NCI-H1105 (cell line): ENCODE data around the gene ARHGAP33.
"Not testable (repeated sequence)": the region's sequence is repeated elsewhere in the genome, so short reads cannot be mapped to it uniquely, and the experiment has no call there.

Experiments used
- DNase-seq: peaks from one replicate; lab custom pipeline; 2025; lab: John Stamatoyannopoulos, UW

ARHGAP33 gene

DNA sequence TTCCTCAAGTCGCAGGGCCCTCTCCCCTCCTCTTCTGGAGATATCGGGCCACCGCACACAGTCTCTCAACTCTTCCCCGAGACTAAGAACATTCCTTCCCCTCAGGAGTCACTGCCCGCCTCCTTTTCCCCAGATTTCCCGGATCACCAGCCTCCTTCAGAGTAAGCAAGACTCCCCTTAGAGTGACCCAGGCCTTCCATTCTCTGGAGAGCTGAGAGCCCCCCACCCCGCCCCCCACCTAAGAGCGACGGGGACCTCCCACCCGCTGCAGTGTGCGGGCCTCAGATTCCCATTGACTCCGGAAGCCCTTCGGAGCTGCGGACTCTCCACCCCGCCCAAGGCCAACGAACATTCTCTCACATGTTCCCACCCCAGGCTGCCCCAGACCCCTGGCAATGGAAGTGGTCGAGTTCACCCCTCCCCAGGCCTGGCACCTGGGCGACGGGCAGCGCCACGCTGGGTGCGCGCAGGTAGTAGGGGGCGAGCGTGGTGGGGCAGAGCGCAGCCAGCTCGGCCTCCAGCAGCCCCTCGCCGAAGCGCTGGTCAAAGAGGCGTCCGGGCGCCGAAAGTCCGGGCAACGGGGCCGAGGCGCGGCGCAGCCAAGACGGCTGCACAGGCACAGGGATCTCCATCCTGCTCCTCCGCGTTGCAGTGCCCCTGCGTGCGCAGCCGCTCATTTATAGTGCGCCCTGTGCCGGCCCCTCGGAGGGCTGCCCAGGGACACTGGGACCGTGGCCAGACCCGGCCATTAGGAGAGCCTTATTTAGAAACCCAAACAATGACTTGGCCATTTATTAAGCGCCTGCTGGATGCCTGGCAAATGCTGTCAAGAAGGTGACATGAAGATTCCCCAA is 18.8 kb upstream of the ARHGAP33 start, which contains the start of gene HSPB6:
Gene HSPB6, minus strand, starts transcription at position 653 of the 854 bp plus-strand sequence. Its CDS starts 21 bp downstream, at position 632.
- DNase-seq = no peak

DNA sequence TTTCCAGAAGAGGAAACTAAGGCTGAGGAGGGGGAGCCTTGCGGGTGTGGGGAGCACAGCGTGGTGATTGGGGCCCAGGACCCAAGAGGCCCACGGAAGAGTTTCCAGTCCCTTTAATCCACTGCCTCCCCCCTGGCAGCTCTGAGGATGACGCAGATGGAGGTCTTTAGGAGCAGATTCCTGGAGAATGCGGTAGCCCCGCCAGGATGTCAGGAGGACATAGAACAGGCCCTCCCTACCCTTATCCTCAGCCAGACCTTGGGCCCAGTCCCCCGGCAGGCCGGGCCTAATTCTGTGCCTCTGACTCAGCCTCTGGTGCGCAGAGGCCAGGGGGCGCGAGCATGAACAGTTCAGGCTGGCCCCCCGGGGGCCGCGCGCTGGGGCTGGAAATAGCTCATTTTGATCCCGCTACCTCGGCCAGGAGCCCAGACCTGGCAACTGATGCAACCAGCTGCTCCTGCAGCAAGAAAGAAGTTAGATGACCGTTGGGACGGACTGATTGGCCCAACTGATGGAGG is 18.1 kb upstream of the ARHGAP33 start:
- no peak for DNase-seq

DNA sequence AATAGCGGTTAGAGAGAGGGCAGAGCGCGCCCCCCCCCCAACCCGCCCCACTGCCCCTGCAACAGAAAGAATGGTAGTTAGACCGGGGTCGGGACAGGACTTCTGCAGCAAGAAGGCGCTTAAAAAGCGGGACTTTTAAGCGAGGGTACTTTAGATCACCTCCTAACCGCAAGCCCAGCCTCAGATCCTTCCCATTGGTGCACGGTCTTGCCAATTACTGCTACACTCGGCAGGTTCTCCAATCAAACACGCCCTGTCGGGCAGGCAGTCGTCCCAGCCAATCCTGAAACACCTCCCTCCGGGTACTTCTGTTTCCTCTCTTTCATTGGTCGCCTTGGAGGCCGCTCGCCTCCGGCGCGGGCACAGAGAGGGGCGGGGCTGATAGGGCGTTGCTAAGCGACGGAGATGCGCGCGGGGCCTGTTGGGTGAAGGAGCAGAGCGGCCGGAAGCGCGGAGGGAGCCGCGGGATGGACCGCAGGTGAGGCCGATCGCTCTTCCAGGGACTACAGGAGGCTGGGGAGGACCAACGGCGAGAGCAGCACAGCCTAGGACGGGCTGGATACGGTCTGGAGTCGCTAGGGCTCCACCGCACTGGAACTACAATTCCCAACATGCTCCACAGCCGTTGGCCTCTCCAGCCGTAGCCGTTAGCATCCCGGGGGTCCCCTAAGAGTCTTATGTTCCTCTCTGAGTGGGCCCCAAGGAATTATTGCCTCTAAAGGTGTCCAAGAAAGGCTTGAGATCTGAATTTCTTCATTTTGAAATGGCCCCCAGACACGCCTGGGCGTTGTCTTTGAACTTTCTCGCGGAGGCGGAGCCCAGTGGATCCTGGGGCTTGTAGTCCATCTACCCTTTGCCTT is 17.4 kb upstream of the ARHGAP33 start, which contains the start of gene PROSER3:
Gene PROSER3, plus strand, starts transcription at position 428 of the 860 bp plus-strand sequence. Its CDS starts 40 bp downstream, at position 468.
- peak; percentile 98 for DNase-seq

DNA sequence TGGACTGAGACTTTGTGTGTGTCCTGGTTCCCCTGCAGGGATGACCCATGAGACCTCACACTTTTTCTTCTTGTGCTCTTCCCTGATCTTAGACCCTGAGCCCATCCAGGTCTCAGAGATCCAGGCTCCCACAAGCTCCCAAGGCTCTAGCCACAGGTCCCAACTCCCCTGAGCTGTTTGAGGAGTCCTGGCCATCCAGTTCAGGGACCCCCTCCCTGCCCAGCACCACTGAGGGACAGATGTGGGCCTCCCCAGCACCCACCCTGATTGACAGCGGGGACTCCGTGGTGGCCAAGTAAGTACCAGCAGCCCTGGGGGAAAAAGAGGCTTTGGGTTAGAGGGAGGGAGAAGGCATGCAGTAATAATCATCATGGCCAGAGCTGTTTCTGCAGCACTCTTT is 15.7 kb upstream of the ARHGAP33 start:
- no peak for DNase-seq

DNA sequence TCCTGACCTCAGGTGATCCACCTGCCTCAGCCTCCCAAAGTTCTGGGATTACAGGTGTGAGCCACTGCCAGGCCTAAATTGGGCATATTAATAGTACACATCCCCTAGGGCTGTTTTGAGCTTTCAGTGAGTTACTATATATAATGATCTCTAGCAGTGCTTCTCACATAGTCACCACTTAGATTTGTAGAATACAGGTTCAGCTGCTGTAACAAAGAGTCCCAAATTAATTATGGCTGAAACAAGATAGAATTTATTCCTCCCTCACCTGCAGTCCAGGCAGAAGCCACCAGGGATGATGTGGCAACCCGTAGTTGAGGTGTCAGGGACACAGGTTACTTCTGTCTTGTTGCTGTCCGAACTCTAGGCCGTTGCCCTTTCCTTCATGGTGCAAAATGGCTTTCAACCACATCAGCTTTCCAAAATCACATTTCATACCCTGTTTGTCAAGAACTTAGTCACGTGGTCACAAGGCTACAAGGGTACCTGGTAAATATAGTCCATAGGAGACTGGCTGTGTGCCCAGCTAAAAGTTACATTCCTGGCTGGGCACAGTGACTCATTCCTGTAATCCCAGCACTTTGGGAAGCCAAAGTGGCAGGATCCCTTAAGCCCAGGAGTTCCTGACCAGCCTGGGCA is 14.5 kb upstream of the ARHGAP33 start:
- DNase-seq = no peak

DNA sequence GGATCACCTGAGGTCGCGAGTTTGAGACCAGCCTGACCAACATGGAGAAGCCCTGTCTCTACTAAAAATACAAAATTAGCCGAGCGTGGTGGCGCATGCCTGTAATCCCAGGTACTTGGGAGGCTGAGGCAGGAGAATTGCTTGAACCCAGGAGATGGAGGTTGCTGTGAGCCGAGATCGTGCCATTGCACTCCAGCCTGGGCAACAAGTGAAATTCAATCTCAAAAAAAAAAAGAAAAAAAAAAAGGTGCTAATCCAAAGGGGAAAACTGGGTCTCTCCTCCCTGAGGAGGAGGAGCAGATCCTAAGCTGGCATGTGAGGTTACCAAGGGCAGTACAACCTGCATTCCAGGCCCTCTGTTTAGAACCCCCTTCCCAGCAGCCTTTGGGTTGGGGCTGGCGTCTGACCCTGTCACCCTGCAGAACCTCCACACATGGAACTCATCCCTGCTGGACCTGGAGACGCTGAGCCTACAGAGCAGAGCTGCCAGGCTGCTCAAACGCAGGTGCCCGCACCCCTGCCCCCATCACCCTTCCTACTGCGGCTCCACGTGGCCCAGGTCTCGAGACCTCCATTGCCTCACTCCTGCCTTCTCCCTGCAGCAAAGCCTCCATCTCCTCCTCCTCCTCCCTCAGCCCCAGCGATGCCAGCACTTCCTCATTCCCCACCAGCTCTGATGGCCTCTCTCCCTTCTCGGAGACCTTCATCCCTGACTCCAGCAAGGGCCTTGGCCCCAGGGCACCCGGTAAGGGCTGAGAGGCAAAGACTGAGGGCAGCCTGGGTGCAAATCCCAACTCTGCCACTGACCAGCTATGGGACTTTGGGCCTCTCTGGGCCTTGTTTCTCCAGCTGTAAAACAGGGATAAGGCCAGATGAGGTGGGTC is 10.7 kb upstream of the ARHGAP33 start:
- no peak for DNase-seq

DNA sequence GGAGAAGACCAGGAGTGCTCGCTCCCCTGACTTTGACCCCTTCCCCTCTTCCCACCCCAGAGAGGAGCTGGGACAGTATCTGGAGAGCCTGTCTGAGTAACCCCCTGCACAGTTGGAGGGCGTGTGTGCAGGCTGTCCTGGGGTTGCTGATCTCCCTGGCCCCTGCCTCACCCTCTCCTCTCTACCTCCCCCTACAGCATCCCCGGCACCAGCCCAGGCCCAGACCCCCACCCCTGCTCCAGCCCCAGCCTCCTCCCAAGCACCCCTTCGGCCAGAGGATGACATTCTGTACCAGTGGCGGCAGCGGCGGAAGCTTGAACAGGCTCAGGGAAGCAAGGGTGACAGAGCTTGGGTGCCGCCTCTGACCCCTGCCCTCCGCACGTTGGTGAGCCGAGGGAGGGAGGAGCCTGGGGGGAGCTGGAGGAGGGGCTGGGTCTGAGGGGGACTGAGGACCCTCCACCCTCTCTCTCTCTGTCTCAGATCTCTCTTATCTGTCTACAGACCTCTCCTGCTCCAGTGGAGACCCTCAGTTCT is 8.7 kb upstream of the ARHGAP33 start:
- DNase-seq = no peak

DNA sequence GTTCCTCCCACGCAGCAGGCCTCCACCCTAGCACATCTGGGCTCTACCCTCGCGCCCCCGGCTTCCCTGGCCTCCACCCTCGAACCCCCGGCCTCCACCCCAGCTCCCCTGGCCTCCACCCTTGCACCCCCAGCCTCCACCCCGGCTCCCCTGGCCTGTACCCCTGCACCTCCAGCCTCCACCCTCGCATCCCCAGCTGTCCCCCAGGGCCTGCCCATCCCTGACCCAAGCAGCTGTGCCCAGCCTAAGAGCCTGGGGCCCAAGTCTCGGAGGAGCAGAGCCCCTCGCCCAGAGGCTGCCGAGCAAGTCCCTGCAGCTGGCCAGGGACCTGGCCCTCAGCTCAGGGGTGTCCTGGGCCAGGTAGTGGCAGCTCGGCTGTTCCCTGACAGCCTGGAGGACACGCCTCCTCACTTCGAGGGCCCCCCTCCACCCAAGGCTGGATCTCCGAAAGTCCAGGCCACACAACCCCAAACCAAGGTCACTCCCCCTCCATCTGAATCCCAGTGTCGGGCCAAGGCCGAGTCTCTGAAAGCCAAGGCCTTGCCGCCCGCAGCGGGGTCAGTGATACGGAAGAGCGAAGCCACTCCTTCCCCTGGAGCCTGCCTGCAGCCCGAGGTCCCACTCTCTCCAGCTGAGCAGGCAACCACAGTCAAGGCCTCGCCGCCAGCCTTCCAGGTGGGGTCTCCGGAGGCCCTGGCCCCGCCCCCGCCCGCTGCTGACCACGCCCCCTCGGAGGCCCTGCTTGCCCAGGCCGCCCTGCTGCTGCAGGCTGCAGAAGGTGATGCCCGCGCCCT is 7.9 kb upstream of the ARHGAP33 start:
- DNase-seq = no peak

DNA sequence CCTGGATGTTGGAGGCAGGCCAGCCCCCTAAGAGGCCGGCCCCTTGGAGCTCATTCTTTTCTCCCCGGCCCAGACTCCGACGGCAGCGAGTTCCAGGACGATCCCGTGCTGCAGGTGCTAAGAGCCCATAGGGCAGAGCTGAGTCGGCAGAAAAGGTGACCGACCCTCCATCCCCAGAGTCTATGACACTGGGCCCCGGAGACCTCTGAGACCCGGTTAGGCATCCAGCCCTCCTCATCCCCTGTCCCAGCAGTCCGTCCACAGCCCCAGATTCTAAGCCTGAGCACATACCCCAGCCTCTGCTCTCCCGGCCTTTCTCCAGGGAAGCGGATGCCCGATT is 7.3 kb upstream of the ARHGAP33 start:
- DNase-seq = no peak

DNA sequence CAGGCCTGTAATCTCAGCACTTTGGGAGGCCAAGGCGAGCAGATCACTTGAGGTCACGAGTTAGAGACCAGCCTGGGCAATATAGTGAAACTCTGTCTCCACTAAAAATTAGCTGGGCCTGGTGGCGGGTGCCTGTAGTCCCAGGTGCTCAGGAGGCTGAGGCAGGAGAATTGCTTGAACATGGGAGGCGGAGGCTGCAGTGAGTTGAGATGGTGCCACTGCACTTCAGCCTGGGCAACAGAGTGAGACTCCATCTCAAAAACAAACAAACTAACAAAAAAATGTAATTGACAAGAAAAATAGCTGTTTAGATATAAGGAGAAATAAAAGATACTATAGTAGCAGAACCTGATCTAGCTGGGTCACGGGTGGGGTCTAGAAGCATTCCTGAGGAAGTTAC is 3.0 kb upstream of the ARHGAP33 start:
- not testable (repeated sequence) for DNase-seq

DNA sequence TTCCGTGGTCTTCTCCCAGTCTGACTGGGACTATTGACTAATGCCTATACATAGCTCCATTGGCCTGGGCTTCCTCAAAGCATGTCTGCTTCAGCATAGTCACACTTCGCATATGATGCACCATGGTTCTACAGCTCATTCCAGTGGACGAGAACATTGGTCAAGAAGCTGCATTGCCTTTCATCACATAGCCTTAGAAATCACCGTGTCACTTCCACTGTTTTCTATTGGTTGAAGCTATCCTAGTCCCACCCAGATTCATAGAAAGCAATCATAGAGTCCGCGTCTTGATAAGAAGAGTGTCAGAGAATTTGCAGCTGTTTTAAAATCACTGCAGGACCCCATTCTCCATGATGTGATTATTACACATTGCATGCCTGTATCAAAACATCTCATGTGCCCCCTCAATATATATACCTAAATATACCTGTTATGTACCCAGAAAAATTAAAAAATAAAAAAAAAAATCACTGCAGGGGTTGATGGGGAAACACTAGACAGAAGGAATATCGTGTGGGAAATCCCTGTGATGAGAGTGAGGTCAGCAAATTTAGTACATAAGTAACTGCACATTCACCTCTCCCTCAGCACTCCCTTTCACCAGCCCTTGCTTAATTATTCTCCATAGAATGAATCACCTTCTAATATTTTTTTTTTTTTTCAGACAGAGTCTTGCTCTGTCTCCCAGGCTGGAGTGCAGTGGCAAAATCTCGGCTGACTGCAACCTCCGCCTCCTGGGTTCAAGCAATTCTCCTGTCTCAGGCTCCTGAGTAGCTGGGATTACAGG is 2.2 kb upstream of the ARHGAP33 start:
- no peak for DNase-seq

DNA sequence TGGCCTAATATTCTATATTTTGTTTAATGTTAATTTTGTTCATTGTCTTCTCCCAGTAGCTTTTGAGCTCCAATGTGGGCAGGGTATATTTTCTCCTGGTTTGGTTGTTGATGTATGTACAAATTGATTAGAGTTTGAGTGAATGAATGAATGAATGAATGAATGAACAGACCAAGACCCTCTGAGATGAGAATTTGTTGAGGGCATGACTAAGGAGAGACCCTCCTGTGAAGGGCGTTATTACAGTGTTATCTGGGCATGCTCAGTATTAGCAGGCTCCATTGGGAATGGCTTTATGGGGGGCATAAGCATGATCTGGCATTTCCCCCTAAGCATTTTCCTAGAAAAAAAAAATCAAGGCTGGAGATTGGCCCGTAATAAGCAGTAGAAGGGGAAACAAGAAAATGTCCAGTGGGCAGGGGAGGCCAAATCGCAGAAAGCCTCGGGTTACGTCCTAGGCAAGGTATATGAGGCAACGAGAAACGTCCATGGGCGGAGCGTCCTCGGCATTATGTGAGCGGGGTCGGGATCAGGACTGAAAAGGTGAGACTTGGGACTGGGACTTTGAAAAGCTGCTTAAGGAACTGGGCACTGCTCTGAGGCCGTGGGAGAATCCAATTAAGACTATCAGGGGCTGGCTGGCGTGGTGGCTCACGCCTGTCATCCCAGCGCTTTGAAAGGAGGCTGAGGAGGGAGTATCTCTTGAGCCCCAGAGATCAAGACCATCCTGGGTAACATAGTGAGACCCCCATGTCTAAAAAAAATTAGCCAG is 904 bp upstream of the ARHGAP33 start:
- DNase-seq = no peak

DNA sequence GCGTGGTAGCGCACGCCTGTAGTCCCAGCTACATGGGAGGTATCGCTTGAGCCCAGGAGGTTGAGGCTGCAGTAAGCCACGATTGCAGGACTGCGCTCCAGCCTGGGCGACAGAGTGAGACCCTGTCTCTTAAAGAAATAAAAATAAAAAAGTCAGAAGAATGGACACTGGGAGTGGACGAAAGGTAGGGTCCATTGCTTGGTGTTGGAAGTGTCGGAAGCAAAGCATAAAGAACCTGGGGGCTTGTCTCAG is 392 bp upstream of the ARHGAP33 start:
- no peak for DNase-seq

DNA sequence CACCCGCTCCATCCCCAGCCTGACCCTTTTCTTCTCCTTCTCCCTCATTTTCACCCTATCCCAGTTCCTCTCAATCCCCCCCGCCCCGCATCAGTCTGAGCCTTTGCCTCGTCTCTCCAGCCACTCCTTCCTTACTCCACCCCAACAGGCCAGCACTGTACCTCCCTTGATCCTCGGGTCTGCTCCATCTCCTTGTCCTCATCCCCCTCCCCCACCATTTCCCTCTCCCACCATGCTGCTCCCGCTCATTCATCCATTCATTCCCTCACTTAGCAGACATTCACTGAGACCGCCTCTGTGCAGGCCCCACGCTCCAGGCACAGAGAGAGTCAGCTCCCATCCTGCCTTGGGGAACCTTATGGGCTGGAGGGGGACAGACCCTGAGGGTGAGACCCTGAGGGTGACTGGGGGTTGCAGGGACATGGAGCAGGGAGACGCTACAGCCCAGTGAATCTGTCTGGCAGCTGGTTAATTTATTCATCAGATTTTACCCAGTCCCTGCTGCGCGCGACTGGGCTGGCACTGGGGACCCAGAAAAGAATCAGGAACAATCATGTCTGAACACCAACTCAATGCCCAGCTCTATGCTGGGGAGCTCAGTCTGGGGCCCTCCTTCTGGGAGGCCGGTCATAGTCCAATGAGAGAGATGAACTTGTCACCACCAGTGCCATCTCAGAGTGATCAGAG is 881 bp downstream of the ARHGAP33 start:
- DNase-seq = no peak

DNA sequence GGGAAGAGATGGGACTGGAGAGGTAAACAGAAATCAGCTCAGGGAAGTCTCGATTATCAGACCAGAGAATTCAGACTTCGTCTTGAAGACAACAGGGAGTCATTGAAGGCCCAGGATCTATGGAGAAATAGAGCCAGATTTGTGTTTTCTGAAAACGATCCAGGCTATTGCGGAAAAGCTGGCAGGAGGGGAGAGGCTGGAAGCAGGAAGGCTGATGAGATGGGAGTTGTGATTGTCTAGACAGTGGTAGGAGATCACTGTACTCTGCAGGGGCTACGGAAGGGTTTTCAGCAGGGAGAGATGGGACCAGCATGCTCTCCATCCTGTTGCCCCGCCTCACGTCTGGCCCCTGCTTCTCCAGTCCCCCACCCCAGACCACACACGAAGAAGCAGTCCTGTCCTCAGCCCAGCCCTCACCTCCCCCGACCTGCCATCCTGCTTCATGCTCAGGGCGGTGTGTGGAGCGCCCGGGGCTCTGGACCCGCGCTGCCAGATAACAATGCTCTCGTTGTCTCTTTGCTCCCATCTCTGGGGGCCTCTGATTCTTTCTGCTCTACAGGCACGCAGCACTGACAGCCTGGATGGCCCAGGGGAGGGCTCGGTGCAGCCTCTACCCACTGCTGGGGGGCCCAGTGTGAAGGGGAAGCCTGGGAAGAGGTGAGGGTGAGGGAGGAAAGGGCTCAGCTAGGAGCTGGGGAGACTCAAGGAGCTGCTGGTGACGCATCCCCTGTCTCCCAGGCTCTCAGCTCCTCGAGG is 1.9 kb downstream of the ARHGAP33 start:
- no peak for DNase-seq

DNA sequence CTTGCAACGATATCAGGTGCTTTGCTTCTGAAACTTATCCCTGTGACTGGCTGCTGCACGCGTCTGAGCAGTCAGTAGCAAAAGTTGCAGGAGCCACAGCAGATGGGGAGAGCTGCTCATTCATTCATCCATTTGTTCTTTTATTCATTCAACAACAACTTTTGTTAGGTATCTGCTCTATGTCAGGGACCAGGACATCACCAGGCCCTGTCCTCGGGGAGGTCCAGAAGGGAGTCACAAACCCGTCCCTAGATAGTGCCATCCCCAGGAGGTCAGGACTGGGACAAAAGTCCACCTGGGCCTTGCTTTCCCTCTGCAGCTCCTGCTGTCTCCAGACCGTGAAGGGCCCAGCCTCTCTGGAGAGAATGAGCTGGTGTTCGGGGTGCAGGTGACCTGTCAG is 2.6 kb downstream of the ARHGAP33 start:
- DNase-seq = no peak

DNA sequence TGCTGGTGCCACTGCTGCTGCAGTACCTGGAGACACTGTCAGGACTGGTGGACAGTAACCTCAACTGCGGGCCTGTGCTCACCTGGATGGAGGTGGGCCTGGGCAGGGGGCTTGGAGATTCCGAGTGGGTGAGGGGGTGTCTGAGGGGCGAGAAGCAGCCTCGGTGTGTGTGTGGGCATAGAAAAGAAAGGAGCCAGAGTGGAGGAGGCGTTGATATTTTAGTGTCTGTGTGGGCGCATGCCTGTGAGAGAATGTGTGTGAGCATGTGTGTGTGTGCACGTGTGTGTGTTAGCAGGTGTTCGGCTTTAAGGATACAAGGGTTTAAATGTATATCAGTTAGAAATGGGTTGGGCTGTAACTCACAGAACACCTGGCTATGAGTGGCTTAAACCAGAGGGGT is 3.7 kb downstream of the ARHGAP33 start:
- no peak for DNase-seq

DNA sequence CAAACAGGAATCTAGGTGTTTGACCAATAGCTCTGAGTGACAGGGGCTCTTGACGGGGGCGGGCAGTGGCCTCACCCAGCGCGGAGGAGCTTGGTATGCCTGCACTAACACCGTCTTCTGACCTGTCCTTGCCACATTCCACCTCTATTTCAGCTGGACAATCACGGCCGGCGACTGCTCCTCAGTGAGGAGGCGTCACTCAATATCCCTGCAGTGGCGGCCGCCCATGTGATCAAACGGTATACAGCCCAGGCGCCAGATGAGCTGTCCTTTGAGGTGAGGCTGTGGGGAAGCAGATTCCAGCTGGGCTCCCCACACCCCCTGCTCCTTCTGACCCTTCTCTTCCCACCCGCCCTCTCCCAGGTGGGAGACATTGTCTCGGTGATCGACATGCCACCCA is 4.7 kb downstream of the ARHGAP33 start:
- no peak for DNase-seq
